Nephron (organoid): ENCODE results near the gene HOXB6.

Experiments used
- H3K27ac Mint-ChIP-seq, 3 experiments: 2 replicates each; pipeline ENCODE4 v1.8.0; 2020; ENCODE audit warnings: mixed read lengths in 3 of 3, mild to moderate bottlenecking in 2 of 3, moderate library complexity in 1 of 3
- H3K27me3 Mint-ChIP-seq: 2 replicates; pipeline ENCODE4 v1.8.0; 2021; ENCODE audit warnings: low read depth, mild to moderate bottlenecking, moderate library complexity, mixed read lengths
- H3K36me3 Mint-ChIP-seq: 2 replicates; pipeline ENCODE4 v1.8.0; 2020; ENCODE audit warnings: low read depth, mixed read lengths
- H3K4me1 Mint-ChIP-seq: 2 replicates; pipeline ENCODE4 v1.8.0; 2020; ENCODE audit warnings: mixed read lengths
- H3K4me3 Mint-ChIP-seq, 3 experiments: 2 replicates each; pipeline ENCODE4 v1.8.0; 2020; ENCODE audit warnings: mild to moderate bottlenecking in 3 of 3, mixed read lengths in 3 of 3, moderate library complexity in 2 of 3
- H3K9me3 Mint-ChIP-seq: 2 replicates; pipeline ENCODE4 v1.8.0; 2020; ENCODE audit warnings: mixed read lengths
- CTCF ChIP-seq, 3 experiments: fragments of 200-600 bp; sonication (generic); IDR thresholded peaks; one replicate each; pipeline ENCODE4 v1.5.0; 2021; ENCODE audit warnings: antibody characterized with exemption in 3 of 3; ENCODE audit not compliant: unreplicated experiment in 3 of 3

The HOXB6 gene

DNA sequence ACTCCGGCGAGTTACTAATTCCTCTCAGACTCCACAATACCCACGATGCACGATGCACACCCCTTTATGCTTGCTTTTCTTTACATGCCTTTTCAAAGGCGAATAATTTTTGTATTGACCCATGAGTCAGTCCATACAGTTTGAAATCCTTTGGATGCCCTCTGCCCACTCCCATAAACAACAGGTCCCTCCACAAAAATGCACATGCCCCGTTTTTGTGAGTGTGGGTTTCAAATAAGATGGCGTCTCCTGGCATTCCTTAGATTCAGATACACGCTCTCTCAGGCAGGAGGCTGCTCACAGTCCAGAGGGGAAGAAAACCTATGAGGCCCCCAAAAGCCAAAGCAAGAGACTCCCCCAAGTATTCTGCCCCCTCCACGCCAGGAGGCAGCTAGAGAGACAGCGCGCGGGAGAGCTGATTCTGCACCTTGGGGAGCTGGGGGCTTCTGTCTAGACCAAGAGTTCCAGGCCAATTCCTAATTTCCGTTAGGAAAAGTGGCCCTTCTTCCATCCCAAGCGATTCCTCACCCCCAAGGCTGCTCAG, 40.9 kb upstream of the HOXB6 start:
- Mint-ChIP-seq H3K27ac (peak overlapping the region; percentile 15 to 44 (median 42)), H3K27me3 (peaks cover 87% of the 10 kb centered on the region), H3K9me3 (no peaks in the 10 kb centered on the region), H3K4me3 (peak overlapping the region; percentile 75 to 84 (median 82)), H3K4me1 (peaks cover 22% of the 10 kb centered on the region), H3K36me3 (no peaks in the 10 kb centered on the region)
- no peak for TF ChIP-seq CTCF (IDR thresholded peaks at IDR 0.05; ENCODE audit: unreplicated experiment in 3 of 3)

- H3K27ac Mint-ChIP-seq: peak overlapping the region; percentile 15 to 44 (median 42)
- peaks cover 94% of the 10 kb centered on the region for H3K27me3 Mint-ChIP-seq
Observed at GRCh38 chr17:48644910-48645557, 40.2 kb upstream of the HOXB6 start.

GRCh38 chr17:48644159-48644558, 39.4 kb upstream of the HOXB6 start:
- no peaks in the 10 kb centered on the region for H3K9me3 Mint-ChIP-seq
- peaks cover 97% of the 10 kb centered on the region for H3K27me3 Mint-ChIP-seq
- peak overlapping the region in 1 of 3 experiments; percentile 44 for H3K27ac Mint-ChIP-seq
- peaks cover 22% of the 10 kb centered on the region for H3K4me1 Mint-ChIP-seq
- no peaks in the 10 kb centered on the region for H3K36me3 Mint-ChIP-seq
- H3K4me3 Mint-ChIP-seq: peak overlapping the region; percentile 8 to 82 (median 75)
- no peak for TF ChIP-seq CTCF (IDR thresholded peaks at IDR 0.05; ENCODE audit: unreplicated experiment in 3 of 3)

More at GRCh38 chr17:48644910-48645557, 40.2 kb upstream of the HOXB6 start:
- Mint-ChIP-seq H3K4me1 (peaks cover 22% of the 10 kb centered on the region), H3K36me3 (no peaks in the 10 kb centered on the region), H3K4me3 (peak overlapping the region; percentile 75 to 84 (median 82)), H3K9me3 (no peaks in the 10 kb centered on the region)
- no peak for TF ChIP-seq CTCF (IDR thresholded peaks at IDR 0.05; ENCODE audit: unreplicated experiment in 3 of 3)

- no peak overlapping the region for H3K27ac Mint-ChIP-seq
- peak overlapping the region; percentile 23 to 75 (median 29) for H3K4me3 Mint-ChIP-seq
- no peaks in the 10 kb centered on the region for H3K36me3 Mint-ChIP-seq
- peaks cover 100% of the 10 kb centered on the region for H3K27me3 Mint-ChIP-seq
- no peak for TF ChIP-seq CTCF (IDR thresholded peaks at IDR 0.05; ENCODE audit: unreplicated experiment in 3 of 3)
- H3K4me1 Mint-ChIP-seq: peaks cover 22% of the 10 kb centered on the region
- no peaks in the 10 kb centered on the region for H3K9me3 Mint-ChIP-seq
Observed at GRCh38 chr17:48643697-48644012, 38.9 kb upstream of the HOXB6 start.

GRCh38 chr17:48642843-48643696, 38.3 kb upstream of the HOXB6 start:
- Mint-ChIP-seq H3K36me3 (no peaks in the 10 kb centered on the region), H3K27ac (no peak overlapping the region), H3K27me3 (peaks cover 100% of the 10 kb centered on the region), H3K4me1 (peaks cover 22% of the 10 kb centered on the region), H3K4me3 (peak overlapping the region; percentile 29 to 75 (median 33)), H3K9me3 (no peaks in the 10 kb centered on the region)
- TF ChIP-seq CTCF (IDR thresholded peaks at IDR 0.05; ENCODE audit: unreplicated experiment in 3 of 3): no peak
